ENCODE measurements around the gene NABP2. TPM values are rescaled to one million over a fixed set of nuclear protein-coding genes. Genes with fewer than 3 reads are reported as not detected.
"Not testable (repeated sequence)": the region's sequence is repeated elsewhere in the genome, so short reads cannot be mapped to it uniquely, and the experiment has no call there.

NABP2 gene
- 10 to 100 TPM; 81.2 to 84.5 TPM for total RNA-seq

- Mint-ChIP-seq H3K27ac (peak within 1 kb of the TSS; percentile 86), H3K36me3 (peaks cover 15% of the 10 kb centered on the region), H3K9me3 (no peaks in the 10 kb centered on the region), H3K27me3 (no peaks in the 10 kb centered on the region), H3K4me1 (peaks cover 30% of the 10 kb centered on the region), H3K4me3 (peak within 1 kb of the TSS; percentile 100)
- peak; percentile 97 for DNase-seq
These were observed at the start of gene NABP2 for GRCh38 chr12:56224102-56224701. TSS of gene NABP2 (plus strand) at chr12:56224342. CDS start at chr12:56224857, 515 bp downstream.

GRCh38 chr12:56178347-56178746 is 45.8 kb upstream of the NABP2 start:
- H3K27ac Mint-ChIP-seq: no peak overlapping the region
- H3K36me3 Mint-ChIP-seq: peaks cover 23% of the 10 kb centered on the region
- DNase-seq: no peak
- H3K27me3 Mint-ChIP-seq: no peaks in the 10 kb centered on the region
- H3K4me3 Mint-ChIP-seq: no peak overlapping the region
- no peaks in the 10 kb centered on the region for H3K4me1 Mint-ChIP-seq
- no peaks in the 10 kb centered on the region for H3K9me3 Mint-ChIP-seq

DNA sequence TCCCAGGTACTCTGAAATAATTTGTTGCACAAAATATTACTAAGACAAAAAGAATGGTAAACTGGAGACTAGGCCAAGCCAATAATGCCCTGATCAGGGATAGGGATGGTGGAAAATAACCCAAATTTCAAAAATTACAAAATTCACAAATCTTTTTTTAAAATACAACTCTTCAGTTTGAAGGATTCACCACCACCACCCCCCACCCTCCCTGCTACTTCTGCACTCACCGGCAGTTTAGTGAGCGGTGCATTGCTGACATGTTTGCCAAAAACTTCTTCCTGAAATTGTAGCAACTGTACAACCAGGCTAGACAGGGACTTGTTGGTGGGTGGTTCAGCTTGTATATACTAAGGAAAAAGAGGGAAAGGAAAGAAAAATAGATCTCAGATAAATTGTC is 37.2 kb upstream of the NABP2 start:
- peaks cover 27% of the 10 kb centered on the region for H3K4me1 Mint-ChIP-seq
- peaks cover 4% of the 10 kb centered on the region for H3K27me3 Mint-ChIP-seq
- H3K36me3 Mint-ChIP-seq: peaks cover 25% of the 10 kb centered on the region
- no peak overlapping the region for H3K27ac Mint-ChIP-seq
- peak overlapping the region; percentile 90 for H3K4me3 Mint-ChIP-seq
- H3K9me3 Mint-ChIP-seq: no peaks in the 10 kb centered on the region
- no peak for DNase-seq

- DNase-seq: no peak
- peak overlapping the region; percentile 81 for H3K27ac Mint-ChIP-seq
- peaks cover 4% of the 10 kb centered on the region for H3K27me3 Mint-ChIP-seq
- peaks cover 25% of the 10 kb centered on the region for H3K36me3 Mint-ChIP-seq
- H3K4me3 Mint-ChIP-seq: peak overlapping the region; percentile 90
- H3K9me3 Mint-ChIP-seq: no peaks in the 10 kb centered on the region
- peaks cover 33% of the 10 kb centered on the region for H3K4me1 Mint-ChIP-seq
These were observed 35.9 kb upstream of the NABP2 start for GRCh38 chr12:56188131-56188777.

GRCh38 chr12:56188778-56189098 is 35.4 kb upstream of the NABP2 start:
- peak overlapping the region; percentile 81 for H3K27ac Mint-ChIP-seq
- H3K36me3 Mint-ChIP-seq: peaks cover 25% of the 10 kb centered on the region
- no peaks in the 10 kb centered on the region for H3K9me3 Mint-ChIP-seq
- no peak for DNase-seq
- H3K4me1 Mint-ChIP-seq: peaks cover 34% of the 10 kb centered on the region
- H3K27me3 Mint-ChIP-seq: peaks cover 4% of the 10 kb centered on the region
- H3K4me3 Mint-ChIP-seq: peak overlapping the region; percentile 90

- Mint-ChIP-seq H3K27ac (peak within 1 kb of the TSS; percentile 97), H3K27me3 (peaks cover 4% of the 10 kb centered on the region), H3K4me3 (peak within 1 kb of the TSS; percentile 96), H3K36me3 (peaks cover 25% of the 10 kb centered on the region), H3K4me1 (peaks cover 34% of the 10 kb centered on the region), H3K9me3 (no peaks in the 10 kb centered on the region)
- DNase-seq: peak; percentile 92
These were observed 34.8 kb upstream of the NABP2 start, which contains the start of gene SMARCC2 for GRCh38 chr12:56189099-56189917. TSS of gene SMARCC2 (minus strand) at chr12:56189483. CDS start at chr12:56189461, 22 bp downstream.

DNA sequence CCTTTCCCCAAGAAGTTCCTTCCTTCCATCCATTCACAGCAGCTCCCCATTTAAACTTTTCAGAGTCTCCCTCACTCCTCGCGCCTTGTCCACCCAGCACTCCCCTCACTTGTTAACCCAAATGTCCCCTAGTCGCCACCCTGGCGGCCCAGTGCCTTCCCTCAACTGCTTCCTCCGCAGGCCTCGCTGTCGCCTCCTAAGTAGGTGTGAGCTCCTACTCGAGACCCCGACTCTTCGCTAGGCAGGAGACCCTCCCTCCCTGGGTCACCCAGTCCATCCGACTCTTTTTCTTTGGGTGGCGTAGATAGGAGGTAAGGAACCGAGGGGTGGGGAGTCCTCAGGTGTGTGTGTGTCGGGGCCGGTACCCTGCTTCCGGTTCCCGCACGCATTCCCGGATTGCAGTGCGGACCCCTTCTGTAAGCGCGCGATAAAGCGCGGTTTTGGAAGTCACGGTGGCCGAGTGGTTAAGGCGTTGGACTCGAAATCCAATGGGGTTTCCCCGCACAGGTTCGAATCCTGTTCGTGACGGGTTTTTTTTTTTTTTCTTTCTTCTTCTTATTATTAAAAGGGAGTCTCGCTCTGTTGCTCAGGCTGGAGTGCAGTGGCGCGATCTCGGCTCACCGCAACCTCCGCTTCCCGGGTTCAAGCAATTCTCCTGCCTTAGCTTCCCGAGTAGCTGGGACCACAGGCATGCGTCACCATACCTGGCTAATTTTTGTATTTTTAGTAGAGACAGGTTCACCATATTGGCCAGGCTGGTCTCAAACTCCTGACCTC is 34.0 kb upstream of the NABP2 start:
- peaks cover 34% of the 10 kb centered on the region for H3K4me1 Mint-ChIP-seq
- H3K9me3 Mint-ChIP-seq: no peaks in the 10 kb centered on the region
- H3K36me3 Mint-ChIP-seq: peaks cover 21% of the 10 kb centered on the region
- peak overlapping the region; percentile 96 for H3K4me3 Mint-ChIP-seq
- H3K27ac Mint-ChIP-seq: peak overlapping the region; percentile 97
- DNase-seq: peak; percentile 90
- H3K27me3 Mint-ChIP-seq: peaks cover 4% of the 10 kb centered on the region

- Mint-ChIP-seq H3K27me3 (peaks cover 4% of the 10 kb centered on the region), H3K4me1 (peaks cover 33% of the 10 kb centered on the region), H3K36me3 (peaks cover 19% of the 10 kb centered on the region), H3K4me3 (peak overlapping the region; percentile 96), H3K27ac (peak overlapping the region; percentile 97), H3K9me3 (no peaks in the 10 kb centered on the region)
- no peak for DNase-seq
These were observed 33.4 kb upstream of the NABP2 start for GRCh38 chr12:56190695-56191155.

DNA sequence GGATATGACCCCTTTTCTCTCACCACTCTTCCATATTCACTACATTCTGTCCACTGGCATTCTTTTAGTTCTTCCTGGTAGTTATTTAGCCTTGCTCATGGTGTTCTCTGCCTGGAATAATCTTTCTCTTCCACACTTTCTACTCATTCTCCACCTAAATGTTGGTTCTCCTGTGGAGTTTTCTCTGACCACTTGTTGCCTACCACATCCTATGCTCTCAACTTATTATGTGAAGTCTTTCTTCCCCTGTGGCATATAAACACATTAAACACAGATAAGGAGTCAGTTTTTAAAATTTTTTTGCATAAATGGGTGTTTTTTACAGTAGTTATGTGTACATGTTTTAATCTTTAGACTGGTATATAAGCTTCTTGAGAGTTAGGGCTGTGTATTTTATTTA is 31.6 kb upstream of the NABP2 start:
- no peak overlapping the region for H3K4me3 Mint-ChIP-seq

GRCh38 chr12:56193025-56193578 is 31.0 kb upstream of the NABP2 start:
- Mint-ChIP-seq H3K9me3 (no peaks in the 10 kb centered on the region), H3K27ac (peak overlapping the region; percentile 8), H3K36me3 (peaks cover 7% of the 10 kb centered on the region), H3K4me3 (no peak overlapping the region), H3K4me1 (peaks cover 19% of the 10 kb centered on the region), H3K27me3 (peaks cover 4% of the 10 kb centered on the region)
- DNase-seq: peak; percentile 63

More for the DNA sequence above, 31.6 kb upstream of the NABP2 start:
- Mint-ChIP-seq H3K27me3 (peaks cover 4% of the 10 kb centered on the region), H3K9me3 (no peaks in the 10 kb centered on the region), H3K36me3 (peaks cover 9% of the 10 kb centered on the region), H3K4me1 (peaks cover 25% of the 10 kb centered on the region), H3K27ac (no peak overlapping the region)
- no peak for DNase-seq

GRCh38 chr12:56196818-56197550 is 27.2 kb upstream of the NABP2 start:
- H3K27ac Mint-ChIP-seq, H3K27me3 Mint-ChIP-seq: not testable (repeated sequence)

GRCh38 chr12:56197921-56198635 is 26.1 kb upstream of the NABP2 start:
- H3K36me3 Mint-ChIP-seq: no peaks in the 10 kb centered on the region
- peaks cover 3% of the 10 kb centered on the region for H3K4me1 Mint-ChIP-seq
- no peak for DNase-seq
- no peak overlapping the region for H3K27ac Mint-ChIP-seq
- H3K27me3 Mint-ChIP-seq: no peaks in the 10 kb centered on the region
- H3K4me3 Mint-ChIP-seq: no peak overlapping the region
- H3K9me3 Mint-ChIP-seq: no peaks in the 10 kb centered on the region

More at GRCh38 chr12:56196818-56197550, 27.2 kb upstream of the NABP2 start:
- not testable (repeated sequence) for H3K9me3 Mint-ChIP-seq, H3K4me1 Mint-ChIP-seq, H3K36me3 Mint-ChIP-seq, DNase-seq, H3K4me3 Mint-ChIP-seq

GRCh38 chr12:56198836-56199235 is 25.3 kb upstream of the NABP2 start:
- Mint-ChIP-seq H3K36me3 (no peaks in the 10 kb centered on the region), H3K4me1 (no peaks in the 10 kb centered on the region), H3K9me3 (no peaks in the 10 kb centered on the region), H3K27me3 (no peaks in the 10 kb centered on the region), H3K4me3 (no peak overlapping the region), H3K27ac (no peak overlapping the region)
- DNase-seq: no peak

Data from activated naive CD8-positive, alpha-beta T cell treated with anti-CD3 and anti-CD28 coated beads for 36 hours (primary cell).